GM19099 (cell line): ENCODE data around the gene SNX21.

ENCODE experiments used
- POLR2A ChIP-seq: IDR thresholded peaks from 3 replicates; pipeline ENCODE4 v1.6.1; 2011; ENCODE audit warnings: low read depth; ENCODE audit not compliant: insufficient read length; ENCODE audit errors: extremely low read depth

SNX21 gene

DNA sequence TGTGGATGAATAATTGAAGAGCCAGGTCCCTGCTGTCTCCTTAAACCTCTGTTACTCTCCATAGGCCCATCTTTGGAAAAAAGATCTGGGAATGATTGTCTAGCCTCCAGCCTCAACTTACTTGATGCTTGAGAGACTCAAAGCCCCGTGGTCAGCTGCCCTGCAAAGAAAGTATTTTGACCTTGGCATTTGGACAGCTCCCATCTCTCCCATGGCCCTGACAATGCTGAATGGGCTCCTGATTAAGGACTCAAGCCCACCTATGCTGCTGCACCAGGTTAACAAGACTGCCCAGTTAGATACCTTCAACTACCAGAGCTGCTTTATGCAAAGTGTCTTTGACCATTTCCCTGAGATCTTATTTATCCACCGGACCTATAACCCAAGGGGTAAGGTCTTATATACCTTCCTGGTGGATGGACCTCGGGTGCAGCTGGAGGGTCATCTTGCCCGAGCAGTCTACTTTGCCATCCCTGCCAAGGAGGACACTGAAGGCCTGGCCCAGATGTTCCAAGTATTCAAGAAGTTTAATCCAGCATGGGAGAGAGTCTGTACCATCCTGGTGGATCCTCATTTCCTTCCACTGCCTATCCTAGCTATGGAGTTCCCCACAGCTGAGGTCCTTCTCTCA lies 49.0 kb downstream of the SNX21 start:
- TF ChIP-seq POLR2A: no peak

DNA sequence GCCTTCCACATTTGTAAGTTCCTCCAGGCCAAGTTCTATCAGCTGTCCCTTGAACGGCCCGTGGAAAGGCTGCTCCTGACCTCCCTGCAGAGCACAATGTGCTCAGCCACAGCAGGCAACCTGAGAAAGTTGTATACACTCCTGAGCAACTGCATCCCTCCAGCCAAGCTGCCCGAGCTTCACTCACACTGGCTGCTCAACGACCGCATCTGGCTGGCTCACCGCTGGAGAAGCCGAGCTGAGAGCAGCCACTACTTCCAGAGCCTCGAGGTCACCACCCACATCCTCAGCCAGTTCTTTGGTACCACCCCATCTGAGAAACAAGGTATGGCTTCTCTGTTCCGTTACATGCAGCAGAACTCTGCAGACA lies 49.5 kb downstream of the SNX21 start:
- TF ChIP-seq POLR2A: no peak

DNA sequence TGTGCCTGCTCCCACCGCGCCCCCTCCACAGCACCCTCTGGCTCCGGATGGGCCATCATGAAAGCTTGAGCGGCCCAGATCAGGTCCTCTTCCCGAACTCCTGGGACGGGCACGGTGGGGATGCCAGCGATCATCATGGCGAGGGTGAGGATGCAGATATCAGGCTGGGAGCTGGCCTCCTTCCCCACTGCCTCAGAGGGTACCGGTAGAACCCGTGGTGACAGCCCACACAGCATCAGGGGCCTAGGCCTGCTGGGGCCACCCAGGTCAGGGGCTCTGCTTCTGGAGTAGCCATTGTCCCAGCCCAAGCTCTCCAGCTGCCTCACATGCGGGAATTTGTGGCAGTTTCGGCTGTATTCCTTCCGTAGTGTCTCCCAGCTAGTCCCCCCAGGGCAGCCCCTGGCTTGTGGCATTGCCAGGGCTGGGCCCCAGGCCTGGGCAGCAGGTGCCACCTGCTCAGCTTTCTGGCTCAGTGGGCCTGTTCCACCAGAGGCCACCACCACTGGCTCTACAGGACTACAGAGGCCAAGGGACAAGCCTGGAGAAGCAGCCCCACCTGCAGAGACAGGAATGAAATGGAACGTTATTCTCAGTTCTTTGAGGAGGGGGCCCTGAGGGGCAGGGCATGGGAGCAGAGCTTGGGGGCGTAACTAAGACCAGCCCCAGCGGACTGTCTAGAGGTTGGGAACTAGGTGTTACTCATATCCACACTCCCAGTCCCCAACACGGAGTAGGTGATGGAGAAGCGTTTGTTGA lies 53.2 kb downstream of the SNX21 start:
- no peak for TF ChIP-seq POLR2A

DNA sequence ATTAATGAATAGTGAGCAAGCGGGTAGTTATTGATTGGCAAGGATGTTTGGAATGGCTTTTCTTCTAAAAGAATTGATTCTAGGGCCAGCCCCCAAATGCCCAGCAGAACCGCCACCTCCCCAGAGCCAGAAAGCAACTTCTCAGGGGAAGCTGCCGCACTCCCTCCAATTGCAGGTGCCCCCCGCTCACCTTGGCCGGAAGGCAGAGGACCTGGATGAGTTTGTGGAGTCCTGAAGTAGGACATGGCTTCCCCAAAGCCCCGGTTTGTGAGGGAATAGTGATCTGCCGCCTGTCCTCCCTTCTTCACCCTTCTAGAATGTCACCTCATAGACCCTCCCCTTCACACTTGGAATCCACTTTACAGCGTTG lies 53.7 kb downstream of the SNX21 start, which contains the start of gene SPATA25:
Gene SPATA25 (minus strand): TSS at position 277 of the 370 bp plus-strand sequence. CDS start 32 bp downstream, at position 245.
- no peak for TF ChIP-seq POLR2A

DNA sequence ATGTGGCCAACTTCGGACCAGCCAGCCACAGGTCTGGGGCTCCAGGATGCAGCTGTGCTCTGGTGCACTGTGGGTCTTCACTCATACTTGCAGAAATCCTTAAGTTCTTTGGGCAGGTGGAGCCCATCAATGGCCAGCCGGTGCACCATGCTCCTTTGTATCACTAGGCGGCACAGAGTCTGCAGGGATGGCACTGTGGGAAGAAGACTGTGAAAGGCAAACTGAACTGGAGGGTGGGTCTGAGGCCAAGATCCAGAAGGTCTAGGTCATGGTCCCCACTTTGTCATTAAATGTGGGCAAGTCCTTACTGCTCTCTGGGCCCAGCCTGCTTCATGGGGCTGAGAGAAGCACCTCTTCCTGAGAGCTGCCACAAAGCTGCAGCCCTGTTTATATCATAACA lies 55.1 kb downstream of the SNX21 start:
- no peak for TF ChIP-seq POLR2A

DNA sequence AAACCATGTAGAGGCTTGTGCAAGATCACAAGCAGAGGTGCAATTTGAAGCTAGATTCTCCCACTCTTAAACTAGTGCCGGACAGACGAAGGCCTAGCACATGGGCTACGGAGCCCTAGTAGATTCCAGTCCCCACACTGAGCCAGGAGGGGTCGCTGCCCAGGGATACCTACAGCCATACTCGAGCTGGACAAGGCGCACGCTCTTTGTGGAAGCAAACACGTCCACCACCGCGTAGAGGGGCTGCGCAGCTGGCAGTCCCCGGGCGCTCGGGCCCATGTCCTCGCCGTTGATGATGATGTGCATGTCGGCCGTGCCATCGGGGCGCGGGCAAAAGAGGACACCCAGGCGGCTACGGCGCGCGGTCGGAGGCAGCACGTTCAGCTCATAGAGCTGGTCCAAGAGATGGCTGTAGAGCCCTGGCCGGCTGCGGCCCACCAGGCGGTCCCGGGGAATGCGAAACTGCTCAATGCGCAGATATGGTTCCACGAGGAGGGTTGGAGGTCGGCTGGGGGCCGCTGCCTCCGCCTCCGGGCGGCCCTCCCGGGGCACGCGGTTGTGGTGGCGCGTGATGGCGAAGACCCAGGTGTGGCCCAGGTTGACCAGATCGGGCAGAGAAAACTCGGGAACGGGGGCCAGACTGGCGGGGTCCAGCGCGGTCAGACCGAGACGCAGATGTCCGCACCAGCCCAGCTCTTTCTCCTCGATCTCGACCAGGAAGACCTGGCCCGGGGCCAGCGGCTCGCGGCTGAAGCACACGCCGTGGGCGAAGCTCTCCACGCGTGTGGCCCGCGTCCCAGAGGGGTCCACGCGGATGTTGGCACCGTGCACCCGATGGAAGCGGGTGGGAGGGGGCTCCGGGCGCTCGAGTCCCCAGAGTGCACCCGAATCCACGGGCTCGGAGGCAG lies 56.7 kb downstream of the SNX21 start:
- no peak for TF ChIP-seq POLR2A

DNA sequence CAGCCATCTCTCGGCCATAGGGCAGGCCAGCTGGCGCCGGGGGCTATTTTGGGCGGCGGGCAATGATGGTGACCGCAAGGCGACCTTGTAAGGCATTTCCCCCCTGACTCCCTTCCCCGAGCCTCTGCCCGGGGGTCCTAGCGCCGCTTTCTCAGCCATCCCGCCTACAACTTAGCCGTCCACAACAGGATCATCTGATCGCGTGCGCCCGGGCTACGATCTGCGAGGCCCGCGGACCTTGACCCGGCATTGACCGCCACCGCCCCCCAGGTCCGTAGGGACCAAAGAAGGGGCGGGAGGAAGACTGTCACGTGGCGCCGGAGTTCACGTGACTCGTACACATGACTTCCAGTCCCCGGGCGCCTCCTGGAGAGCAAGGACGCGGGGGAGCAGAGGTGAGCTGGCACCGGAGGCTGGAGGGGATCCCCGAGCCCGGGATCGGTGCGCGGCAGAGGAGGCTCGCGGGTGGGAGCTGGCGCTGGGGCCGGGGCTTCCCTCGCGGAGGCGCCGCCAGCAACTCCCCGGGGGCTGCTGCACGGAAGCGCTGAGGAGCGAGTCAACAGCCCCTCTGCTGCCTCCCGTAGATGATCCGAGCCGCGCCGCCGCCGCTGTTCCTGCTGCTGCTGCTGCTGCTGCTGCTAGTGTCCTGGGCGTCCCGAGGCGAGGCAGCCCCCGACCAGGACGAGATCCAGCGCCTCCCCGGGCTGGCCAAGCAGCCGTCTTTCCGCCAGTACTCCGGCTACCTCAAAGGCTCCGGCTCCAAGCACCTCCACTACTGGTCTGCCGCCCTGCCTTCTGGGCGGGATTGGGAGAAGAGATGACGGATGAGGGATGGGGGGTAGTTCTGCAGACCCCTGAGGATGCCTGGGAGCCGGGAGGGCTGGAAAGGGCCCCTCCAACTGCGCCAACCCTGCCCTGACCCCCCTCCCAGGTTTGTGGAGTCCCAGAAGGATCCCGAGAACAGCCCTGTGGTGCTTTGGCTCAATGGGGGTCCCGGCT lies 57.7 kb downstream of the SNX21 start, which contains the start of the genes CTSA and NEURL2:
Gene CTSA (plus strand): TSS at position 351 of the 999 bp plus-strand sequence. CDS start 234 bp downstream, at position 585.
Gene NEURL2 (minus strand): TSS at position 224 of the 999 bp plus-strand sequence. CDS start 217 bp downstream, at position 7.
- peak; percentile 71 for TF ChIP-seq POLR2A

DNA sequence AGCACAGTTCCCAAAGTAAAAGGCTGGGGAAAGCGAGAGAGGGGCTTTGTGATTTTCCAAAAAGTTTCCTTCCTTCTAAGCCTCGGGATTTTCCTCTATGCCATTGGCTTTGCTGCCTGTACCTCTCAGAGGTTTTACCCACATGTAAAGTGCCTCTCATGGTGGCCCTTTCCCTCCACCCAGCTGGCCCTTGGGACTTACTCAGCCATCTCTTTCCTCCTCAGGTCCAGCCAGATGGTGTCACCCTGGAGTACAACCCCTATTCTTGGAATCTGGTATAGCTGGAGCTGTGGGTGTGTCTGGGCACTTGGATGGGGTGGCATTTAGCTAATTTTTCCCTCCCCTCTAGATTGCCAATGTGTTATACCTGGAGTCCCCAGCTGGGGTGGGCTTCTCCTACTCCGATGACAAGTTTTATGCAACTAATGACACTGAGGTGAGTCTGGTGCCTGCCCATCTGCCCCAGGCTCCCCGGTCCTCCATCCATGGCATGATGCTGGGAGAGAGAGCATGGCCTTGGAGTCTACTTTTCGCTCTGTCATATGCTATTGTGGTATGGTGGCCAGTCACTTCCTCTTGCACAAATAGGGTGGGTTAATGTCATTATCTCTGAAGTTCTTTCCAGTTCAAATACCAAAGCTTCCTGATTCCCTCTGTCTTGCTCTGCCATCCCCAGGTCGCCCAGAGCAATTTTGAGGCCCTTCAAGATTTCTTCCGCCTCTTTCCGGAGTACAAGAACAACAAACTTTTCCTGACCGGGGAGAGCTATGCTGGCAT lies 58.6 kb downstream of the SNX21 start:
- no peak for TF ChIP-seq POLR2A
